Putamen (tissue), 1 donor: ENCODE results near the gene CTTN.

Source experiments
- DNase-seq: peaks from one replicate; pipeline ENCODE4 v3.0.0-alpha.2; 2016; ENCODE audit warnings: low spot score

CTTN gene

GRCh38 chr11:70397983-70398833 lies at the start of gene CTTN:
Gene CTTN, plus strand, starts transcription at chr11:70398529. Its CDS starts 8,769 bp downstream, at chr11:70407298.
- DNase-seq = peak; percentile 85

DNA sequence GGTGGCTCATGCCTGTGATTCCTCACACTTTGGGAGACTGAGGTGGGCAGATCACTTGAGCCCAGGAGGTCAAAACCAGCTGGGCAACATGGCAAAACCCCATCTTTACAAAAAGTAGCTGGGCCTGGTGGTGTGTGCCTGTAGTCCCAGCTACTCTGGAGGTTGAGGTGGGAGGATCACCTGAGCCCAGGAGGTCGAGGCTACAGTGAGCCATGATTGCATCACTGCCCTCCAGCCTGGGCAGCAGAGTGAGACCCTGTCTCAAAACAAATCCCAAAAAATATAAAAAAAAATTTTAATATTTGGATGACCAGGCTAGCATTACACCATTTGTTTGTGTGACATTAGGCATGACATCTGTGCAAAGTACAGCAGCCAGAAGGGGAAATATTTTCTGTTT lies 49.7 kb upstream of the CTTN start:
- no peak for DNase-seq

DNA sequence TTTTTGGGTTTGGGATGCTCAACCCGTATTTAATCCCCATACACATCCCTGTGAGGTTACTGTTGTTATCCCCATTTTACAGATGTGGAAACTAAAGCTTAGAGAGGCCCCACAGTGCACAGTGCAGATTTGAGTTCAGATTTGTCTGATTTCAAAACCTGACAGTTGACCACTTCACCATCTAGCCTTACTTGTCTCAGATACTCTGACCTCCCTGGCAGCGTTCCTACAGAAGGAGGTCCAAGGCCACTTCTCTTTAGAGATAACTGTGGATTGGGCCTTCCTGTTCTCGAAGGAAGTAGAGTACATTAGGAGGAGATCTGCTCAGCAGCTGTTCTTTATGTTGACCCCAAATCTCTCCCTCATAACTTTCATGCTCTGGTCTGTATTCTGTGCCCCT lies 46.7 kb upstream of the CTTN start:
- no peak for DNase-seq

DNA sequence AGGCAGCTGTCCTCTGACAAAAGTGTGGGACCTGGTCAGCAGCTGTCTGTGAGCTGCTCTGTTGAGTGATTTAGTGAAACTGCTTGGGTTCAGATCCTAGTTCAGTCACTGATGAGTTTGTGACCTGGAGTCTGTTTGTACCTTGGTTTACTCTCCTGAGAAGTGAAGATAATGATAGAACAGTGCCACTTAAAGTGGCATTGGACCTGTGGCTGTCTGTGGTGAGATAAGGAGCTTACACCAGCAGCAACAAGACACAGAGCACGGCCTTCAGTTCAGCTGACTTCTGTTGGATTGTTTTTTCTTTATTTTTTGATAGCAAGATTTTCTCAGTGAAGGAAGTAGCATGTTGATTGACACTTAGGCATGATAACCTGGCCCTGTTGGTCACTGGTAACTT lies 46.2 kb upstream of the CTTN start:
- DNase-seq = no peak

DNA sequence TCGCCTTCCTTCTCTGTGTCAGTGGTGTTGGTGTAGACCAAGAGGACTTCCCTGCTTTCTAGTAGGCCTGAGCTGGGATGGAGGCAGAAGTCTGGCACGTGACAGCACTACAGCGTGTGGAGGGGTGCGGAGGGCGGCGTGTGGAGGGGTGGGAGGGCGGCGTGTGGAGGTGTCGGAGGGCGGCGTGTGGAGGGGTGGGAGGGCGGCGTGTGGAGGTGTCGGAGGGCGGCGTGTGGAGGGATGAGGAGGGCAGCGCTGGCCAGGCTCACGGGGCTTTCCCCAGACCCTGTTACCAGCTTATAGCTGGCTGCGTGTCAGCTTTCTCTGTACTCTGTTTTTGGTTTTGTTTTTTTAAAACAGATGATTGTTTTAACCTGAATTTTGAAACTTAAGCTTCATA lies 45.7 kb upstream of the CTTN start:
- no peak for DNase-seq

DNA sequence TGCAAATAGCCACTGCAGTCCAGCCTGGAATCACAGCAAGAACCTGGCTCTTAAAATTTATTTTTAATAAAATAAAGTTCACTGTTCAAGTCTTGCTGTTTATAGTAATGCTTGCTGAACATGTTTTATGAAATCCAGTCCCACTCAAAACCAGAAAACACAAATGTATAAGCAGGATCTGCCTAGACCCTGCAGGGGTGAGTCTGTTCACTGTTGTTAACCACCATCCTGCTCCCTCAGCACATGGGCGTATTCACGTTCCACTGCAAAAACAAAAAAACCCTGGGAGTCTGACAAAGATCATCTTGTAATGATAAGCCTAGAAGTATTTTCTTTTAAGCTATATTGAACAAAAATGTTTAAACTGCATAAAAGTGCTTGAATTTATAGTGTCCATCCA lies 45.0 kb upstream of the CTTN start:
- no peak for DNase-seq

GRCh38 chr11:70353900-70354568 lies 44.3 kb upstream of the CTTN start:
- DNase-seq = no peak

DNA sequence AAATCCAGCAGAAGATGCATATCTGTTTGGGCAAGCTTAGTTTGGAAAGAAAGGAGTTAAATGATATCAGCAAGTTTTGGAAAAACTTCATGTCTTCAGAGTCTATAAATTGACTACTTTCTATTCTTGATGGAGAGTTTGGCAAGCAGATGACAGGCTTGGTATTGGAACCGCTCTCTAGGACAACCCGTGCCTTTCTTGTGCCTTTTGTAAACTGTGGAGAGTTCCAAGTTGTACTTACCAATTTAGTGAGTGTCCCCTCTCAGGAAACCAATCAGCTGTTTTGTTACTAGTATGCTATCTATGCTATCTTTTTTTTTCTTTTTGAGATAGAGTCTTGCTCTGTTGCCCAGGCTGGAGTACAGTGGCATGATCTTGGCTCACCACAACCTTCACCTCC lies 43.7 kb upstream of the CTTN start:
- DNase-seq = no peak

- DNase-seq = no peak
These were observed 39.6 kb upstream of the CTTN start for GRCh38 chr11:70358753-70359152.

- DNase-seq = no peak
These were observed 38.7 kb upstream of the CTTN start for GRCh38 chr11:70359451-70360205.

DNA sequence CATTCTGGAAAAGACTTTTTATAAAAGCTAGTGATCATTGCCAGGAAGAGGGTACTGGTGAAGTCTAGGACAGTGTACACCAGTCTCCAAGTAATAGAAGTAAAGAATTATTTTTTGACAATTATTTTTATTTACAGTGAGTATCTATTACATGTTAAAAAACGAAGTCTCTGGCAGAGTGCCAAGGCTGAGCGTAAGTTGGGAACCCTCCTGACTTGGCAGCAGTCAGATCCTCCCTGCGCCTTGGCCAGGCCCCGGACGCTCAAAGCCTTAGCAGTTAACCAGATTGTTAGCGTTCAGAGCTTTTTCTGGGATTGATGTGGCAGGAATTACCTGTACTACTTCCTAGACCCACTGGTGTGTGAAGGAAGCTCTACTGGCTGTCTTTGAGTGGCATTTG lies 38.1 kb upstream of the CTTN start:
- no peak for DNase-seq

- DNase-seq = no peak
These were observed 34.2 kb upstream of the CTTN start for GRCh38 chr11:70364178-70364577.

GRCh38 chr11:70364745-70365543 lies 33.4 kb upstream of the CTTN start:
- no peak for DNase-seq

DNA sequence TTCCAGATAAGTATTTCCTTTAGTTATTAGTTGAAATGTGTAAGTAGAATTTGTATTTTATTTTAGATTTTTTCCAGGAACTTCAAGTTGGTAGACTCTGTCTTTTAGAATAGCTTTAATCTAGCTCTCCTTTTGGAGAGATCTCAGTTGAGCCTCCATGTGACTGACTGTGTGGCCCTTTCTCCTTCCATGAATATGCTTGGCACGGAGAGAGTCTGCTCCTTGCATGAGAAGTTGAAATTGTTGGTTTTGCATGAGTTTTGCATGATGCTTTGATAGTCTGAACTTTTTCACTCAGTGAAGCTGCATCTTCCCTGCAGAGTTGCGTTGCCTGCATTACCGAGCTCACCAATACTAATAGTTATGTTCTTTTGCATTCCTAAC lies 32.8 kb upstream of the CTTN start:
- no peak for DNase-seq

DNA sequence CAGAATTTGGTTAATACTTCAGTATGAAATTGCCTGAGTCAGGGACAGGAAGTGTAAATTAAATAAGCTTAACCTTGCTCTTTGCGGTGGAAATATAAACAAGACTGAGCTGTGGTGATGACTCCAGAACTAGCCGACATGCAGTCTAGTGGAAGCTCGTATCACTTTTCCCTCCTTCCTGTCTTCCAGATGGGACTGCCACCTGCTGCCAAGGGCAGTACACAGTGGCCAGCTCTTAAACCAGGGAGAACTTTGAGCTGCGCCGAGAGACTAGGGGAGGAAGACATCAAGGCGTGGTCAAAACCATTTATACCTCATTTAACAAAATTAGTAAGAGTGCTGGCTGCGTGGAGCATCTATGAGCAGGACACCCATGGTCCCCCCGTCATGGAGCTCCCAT lies 31.3 kb upstream of the CTTN start:
- no peak for DNase-seq

GRCh38 chr11:70368961-70369360 lies 29.4 kb upstream of the CTTN start:
- no peak for DNase-seq

DNA sequence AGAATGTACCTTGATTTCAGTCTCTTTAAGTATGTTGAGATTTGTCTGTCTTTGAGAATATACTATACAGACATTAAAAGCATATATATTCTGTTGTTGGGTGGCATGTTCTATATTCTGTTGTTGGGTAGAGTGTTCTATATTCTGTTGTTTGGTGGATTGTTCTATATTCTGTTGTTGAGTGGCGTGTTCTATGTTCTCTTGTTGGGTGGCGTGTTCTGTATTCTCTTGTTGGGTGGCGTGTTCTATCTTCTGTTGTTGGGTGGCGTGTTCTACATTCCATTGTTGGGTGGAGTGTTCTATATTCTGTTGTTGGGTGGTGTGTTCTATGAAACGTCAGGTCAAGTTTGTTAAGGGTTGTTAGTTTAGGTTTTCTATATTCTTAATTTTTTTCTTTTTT lies 27.1 kb upstream of the CTTN start:
- DNase-seq = no peak

GRCh38 chr11:70372076-70372475 lies 26.3 kb upstream of the CTTN start:
- DNase-seq = no peak

- DNase-seq = no peak
These were observed 21.7 kb upstream of the CTTN start for GRCh38 chr11:70376621-70377020.

- DNase-seq = no peak
These were observed 20.7 kb upstream of the CTTN start for GRCh38 chr11:70377645-70378044.

GRCh38 chr11:70378506-70379134 lies 19.7 kb upstream of the CTTN start:
- no peak for DNase-seq

GRCh38 chr11:70381350-70381749 lies 17.0 kb upstream of the CTTN start:
- DNase-seq = no peak
